ENCODE results near the gene ZHX3. TPM values are rescaled to one million over a fixed set of nuclear protein-coding genes. Genes with fewer than 3 reads are reported as not detected.

The ZHX3 gene
- total and polyA plus RNA-seq, 2 donors from 2014 or later, result 24.7 to 153 TPM

DNA sequence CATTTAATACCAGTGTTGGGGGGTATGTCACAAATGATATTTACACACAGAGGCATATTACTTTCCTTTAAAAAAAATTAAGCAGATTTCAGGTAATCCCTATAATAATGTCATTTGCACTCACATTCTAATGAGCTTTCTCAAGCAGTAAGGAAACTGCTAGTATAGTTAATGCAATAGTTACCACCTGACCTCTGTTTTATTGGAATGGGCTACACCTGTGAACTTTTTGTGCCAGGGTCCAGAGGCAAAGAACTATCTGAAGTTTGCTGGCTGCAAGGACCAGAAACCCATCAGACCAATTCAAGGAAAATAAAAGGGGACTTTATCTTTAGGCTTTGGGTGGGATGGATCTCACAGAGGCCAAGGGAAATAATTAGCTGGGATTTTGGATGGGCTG, 2.9 kb upstream of the ZHX3 start:
- H3K9ac ChIP-seq (ENCODE audit: low read length in 3 of 3), result no peak overlapping the region
- no peak for DNase-seq
- no peak for FAIRE-seq
- intact Hi-C loops (cut with DNase I), result no loop called here
- H3K36me3 ChIP-seq (ENCODE audit: control insufficient read depth in 2 of 3, insufficient read depth in 3 of 3, low read length in 3 of 3), result no peaks in the 10 kb centered on the region
- no peaks in the 10 kb centered on the region for H3K27me3 ChIP-seq (ENCODE audit: control insufficient read depth, insufficient read depth, low read length)
- TF ChIP-seq, protein P1, sequence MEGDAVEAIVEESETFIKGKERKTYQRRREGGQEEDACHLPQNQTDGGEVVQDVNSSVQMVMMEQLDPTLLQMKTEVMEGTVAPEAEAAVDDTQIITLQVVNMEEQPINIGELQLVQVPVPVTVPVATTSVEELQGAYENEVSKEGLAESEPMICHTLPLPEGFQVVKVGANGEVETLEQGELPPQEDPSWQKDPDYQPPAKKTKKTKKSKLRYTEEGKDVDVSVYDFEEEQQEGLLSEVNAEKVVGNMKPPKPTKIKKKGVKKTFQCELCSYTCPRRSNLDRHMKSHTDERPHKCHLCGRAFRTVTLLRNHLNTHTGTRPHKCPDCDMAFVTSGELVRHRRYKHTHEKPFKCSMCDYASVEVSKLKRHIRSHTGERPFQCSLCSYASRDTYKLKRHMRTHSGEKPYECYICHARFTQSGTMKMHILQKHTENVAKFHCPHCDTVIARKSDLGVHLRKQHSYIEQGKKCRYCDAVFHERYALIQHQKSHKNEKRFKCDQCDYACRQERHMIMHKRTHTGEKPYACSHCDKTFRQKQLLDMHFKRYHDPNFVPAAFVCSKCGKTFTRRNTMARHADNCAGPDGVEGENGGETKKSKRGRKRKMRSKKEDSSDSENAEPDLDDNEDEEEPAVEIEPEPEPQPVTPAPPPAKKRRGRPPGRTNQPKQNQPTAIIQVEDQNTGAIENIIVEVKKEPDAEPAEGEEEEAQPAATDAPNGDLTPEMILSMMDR (IDR thresholded peaks at IDR 0.05; ENCODE audit: borderline replicate concordance, extremely low read depth, insufficient read depth), result no peak
- peaks cover 0 to 7% (median 0%) of the 10 kb centered on the region in 3 donors for H3K4me1 ChIP-seq (ENCODE audit: control insufficient read depth in 2 of 3, insufficient read depth in 2 of 3, low read depth in 1 of 3, low read length in 3 of 3)
- no peak overlapping the region for H3K27ac ChIP-seq (ENCODE audit: low read depth in 2 of 2, low read length in 2 of 2)
- no peaks in the 10 kb centered on the region for H3K9me3 ChIP-seq (ENCODE audit: control insufficient read depth in 2 of 3, insufficient read depth in 1 of 3, low read length in 3 of 3)
- no peak overlapping the region for H3K4me3 ChIP-seq (ENCODE audit: low read length in 3 of 3)

DNA sequence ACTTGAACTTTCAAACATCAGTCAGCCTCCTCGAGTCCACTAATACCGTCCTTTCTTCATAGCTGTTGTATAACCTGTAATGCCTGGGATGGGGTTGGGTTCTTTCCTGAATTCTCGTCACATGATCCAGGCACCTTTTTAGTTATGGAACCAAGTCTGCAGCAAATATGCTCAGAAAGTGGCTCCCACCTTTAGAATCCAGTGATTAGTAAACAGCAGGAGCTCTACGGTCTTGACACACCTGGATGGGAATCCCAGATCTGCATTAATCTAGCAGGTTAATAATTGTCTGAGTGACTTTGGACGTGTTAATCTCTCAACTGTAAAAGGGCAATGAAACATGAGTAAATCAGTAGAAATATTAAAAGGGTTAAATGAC, 729 bp upstream of the ZHX3 start:
- intact Hi-C loops (cut with DNase I), result loop anchor here (10.0 kb wide), 1 partner anchor 63 kb away; no protein-coding TSS in a partner anchor
- Histone ChIP-seq H3K9ac (ENCODE audit: low read length in 3 of 3) (peak overlapping the region; percentile 54 to 63 (median 58)), H3K4me1 (ENCODE audit: control insufficient read depth in 2 of 3, insufficient read depth in 2 of 3, low read depth in 1 of 3, low read length in 3 of 3) (peaks cover 0 to 11% (median 6%) of the 10 kb centered on the region in 3 donors), H3K27ac (ENCODE audit: low read depth in 2 of 2, low read length in 2 of 2) (peak overlapping the region; percentile 69 to 77), H3K4me3 (ENCODE audit: low read length in 3 of 3) (peak overlapping the region; percentile 66 to 81 (median 72)), H3K27me3 (ENCODE audit: control insufficient read depth, insufficient read depth, low read length) (no peaks in the 10 kb centered on the region), H3K9me3 (ENCODE audit: control insufficient read depth in 2 of 3, insufficient read depth in 1 of 3, low read length in 3 of 3) (no peaks in the 10 kb centered on the region), H3K36me3 (ENCODE audit: control insufficient read depth in 2 of 3, insufficient read depth in 3 of 3, low read length in 3 of 3) (no peaks in the 10 kb centered on the region)
- peak in 2 of 5 donors; percentile 57 to 58 for DNase-seq
- TF ChIP-seq, protein P1 (IDR thresholded peaks at IDR 0.05; ENCODE audit: borderline replicate concordance, extremely low read depth, insufficient read depth), result no peak
- no peak for FAIRE-seq

DNA sequence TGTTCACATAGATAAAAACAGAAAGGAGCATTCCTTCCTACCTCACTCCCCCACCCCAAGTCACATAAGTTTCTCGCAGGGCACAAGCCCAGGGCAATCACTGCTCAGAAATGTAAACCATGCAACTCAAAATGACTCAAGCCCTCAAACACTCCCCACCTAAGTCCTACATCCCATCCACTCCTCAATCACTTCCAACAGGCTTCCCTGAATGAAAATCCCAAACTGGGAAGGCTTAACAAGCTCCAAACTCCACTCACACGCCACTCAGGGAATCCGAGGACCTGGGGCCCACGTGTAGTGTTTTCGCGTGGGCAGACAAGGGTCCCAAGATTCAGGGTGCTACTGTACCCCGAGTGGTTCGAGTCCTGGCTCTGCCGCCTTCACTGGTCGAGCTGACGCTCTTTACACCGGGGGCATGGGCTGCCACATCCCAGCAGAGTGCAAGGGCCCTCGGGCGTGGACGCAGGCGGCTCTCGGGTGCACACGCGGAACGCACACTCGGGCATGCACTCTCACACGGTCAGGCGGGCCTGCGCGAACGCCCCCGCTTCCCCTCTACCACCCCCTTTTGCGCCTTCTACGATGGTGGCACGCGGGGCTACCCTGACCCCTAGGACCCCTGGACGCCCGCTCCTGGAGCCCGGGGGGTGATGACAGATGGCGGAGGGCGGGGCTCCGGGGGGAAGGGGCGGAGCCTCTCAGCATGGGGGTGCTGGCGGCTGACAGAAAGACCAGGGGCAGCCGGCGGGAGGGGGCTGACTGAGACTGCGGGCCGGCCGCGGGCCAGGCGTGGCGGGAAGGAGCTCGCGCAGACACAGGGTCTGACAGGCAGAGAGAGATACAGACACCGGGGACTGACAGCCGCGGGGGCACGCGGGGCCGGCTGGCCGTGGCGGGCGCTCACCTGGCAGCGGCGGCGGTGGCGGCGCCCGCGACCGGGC, 657 bp downstream of the ZHX3 start:
- DNase-seq (peak; percentile 70 to 94 (median 80)), FAIRE-seq (no peak)
- peak overlapping the region; percentile 90 for H3K27ac ChIP-seq (ENCODE audit: low read depth in 2 of 2, low read length in 2 of 2)
- peak overlapping the region; percentile 64 to 92 (median 81) for H3K4me3 ChIP-seq (ENCODE audit: low read length in 3 of 3)
- H3K36me3 ChIP-seq (ENCODE audit: control insufficient read depth in 2 of 3, insufficient read depth in 3 of 3, low read length in 3 of 3), result no peaks in the 10 kb centered on the region
- peak overlapping the region; percentile 43 to 90 (median 78) for H3K9ac ChIP-seq (ENCODE audit: low read length in 3 of 3)
- H3K27me3 ChIP-seq (ENCODE audit: control insufficient read depth, insufficient read depth, low read length), result no peaks in the 10 kb centered on the region
- intact Hi-C loops (cut with DNase I), result loop anchor here (10.0 kb wide), 1 partner anchor 62 kb away; no protein-coding TSS in a partner anchor
- TF ChIP-seq, protein P1 (IDR thresholded peaks at IDR 0.05; ENCODE audit: borderline replicate concordance, extremely low read depth, insufficient read depth), result no peak
- peaks cover 0 to 11% (median 6%) of the 10 kb centered on the region in 3 donors for H3K4me1 ChIP-seq (ENCODE audit: control insufficient read depth in 2 of 3, insufficient read depth in 2 of 3, low read depth in 1 of 3, low read length in 3 of 3)
- H3K9me3 ChIP-seq (ENCODE audit: control insufficient read depth in 2 of 3, insufficient read depth in 1 of 3, low read length in 3 of 3), result no peaks in the 10 kb centered on the region

Data from kidney (tissue), 14 donors.